HEK293 (cell line): ENCODE measurements around the gene CSRP1.
A peak's percentile ranks its signal among the peaks of the same experiment; 100 is the strongest.

Experiments used
- CTCF ChIA-PET: fragments of 350-600 bp; formaldehyde crosslinking; extraction: SDS; loops from one replicate; lab custom pipeline; 2021; ENCODE audit warnings: antibody characterized with exemption; lab: Yijun Ruan, JAX
- POLR2A ChIA-PET: fragments of 300-600 bp; formaldehyde crosslinking; extraction: SDS; loops from one replicate; lab custom pipeline; 2020; ENCODE audit warnings: antibody characterized with exemption, inconsistent platforms; lab: Yijun Ruan, JAX
- H3K27ac ChIP-seq: fragments of 200-500 bp; sonication (Bioruptor generic); 2 replicates; pipeline ENCODE4 v1.5.1; 2014; ENCODE audit warnings: low read depth, low read length, control low read depth, inconsistent platforms; ENCODE audit errors: extremely low read depth
- H3K36me3 ChIP-seq, 2 experiments: fragments of 200-500 bp in 1 of 2; sonication (Bioruptor generic) in 1 of 2; 1 replicate in 1 of 2; 2 replicates in 1 of 2; pipeline ENCODE4 v1.5.1; 2014 to 2017; ENCODE audit warnings: inconsistent platforms in 2 of 2, low read length in 2 of 2; ENCODE audit not compliant: control insufficient read depth in 2 of 2, insufficient read depth in 1 of 2
- H3K4me1 ChIP-seq: fragments of 200-500 bp; sonication (Bioruptor generic); 2 replicates; pipeline ENCODE4 v1.5.1; 2014; ENCODE audit warnings: mild to moderate bottlenecking, low read length, inconsistent platforms; ENCODE audit not compliant: control insufficient read depth, insufficient read depth
- H3K4me3 ChIP-seq: 2 replicates; pipeline ENCODE4 v1.5.1; 2011; ENCODE audit warnings: low read depth, mild to moderate bottlenecking, control low read depth, low read length, moderate library complexity
- H3K9me3 ChIP-seq: fragments of 200-500 bp; sonication (Bioruptor generic); 2 replicates; pipeline ENCODE4 v1.5.1; 2014; ENCODE audit warnings: low read depth, low read length, inconsistent platforms; ENCODE audit not compliant: control insufficient read depth, insufficient read depth
- KLF1 ChIP-seq: fragments of 450-650 bp; formaldehyde crosslinking; IDR thresholded peaks from 2 replicates; pipeline ENCODE4 v1.5.1; 2016; ENCODE audit warnings: missing biosample characterization, missing genetic modification characterization
- KLF9 ChIP-seq: fragments of 450-650 bp; formaldehyde crosslinking; IDR thresholded peaks from 2 replicates; pipeline ENCODE4 v1.5.1; 2016; ENCODE audit warnings: missing biosample characterization, missing genetic modification characterization, low read depth
- OSR2 ChIP-seq: fragments of 450-650 bp; formaldehyde crosslinking; IDR thresholded peaks from 2 replicates; pipeline ENCODE4 v1.5.1; 2016; ENCODE audit warnings: missing biosample characterization, missing genetic modification characterization
- OVOL3 ChIP-seq: fragments of 450-650 bp; formaldehyde crosslinking; IDR thresholded peaks from 2 replicates; pipeline ENCODE4 v1.5.1; 2016; ENCODE audit warnings: missing biosample characterization, missing genetic modification characterization
- SETDB1 ChIP-seq: IDR thresholded peaks from one replicate; pipeline ENCODE4 v1.6.1; 2017; ENCODE audit warnings: mild to moderate bottlenecking, low read length, moderate library complexity, mixed read lengths; ENCODE audit not compliant: insufficient read length
- ZBTB17 ChIP-seq: fragments of 450-650 bp; formaldehyde crosslinking; IDR thresholded peaks from 2 replicates; pipeline ENCODE4 v1.5.1; 2016; ENCODE audit warnings: missing biosample characterization, missing genetic modification characterization
- ZFP69B ChIP-seq: fragments of 450-650 bp; formaldehyde crosslinking; IDR thresholded peaks from 2 replicates; pipeline ENCODE4 v1.5.1; 2016; ENCODE audit warnings: missing biosample characterization, missing genetic modification characterization
- ZIC2 ChIP-seq: fragments of 450-650 bp; formaldehyde crosslinking; IDR thresholded peaks from 2 replicates; pipeline ENCODE4 v1.5.1; 2016; ENCODE audit warnings: missing biosample characterization, missing genetic modification characterization
- ZNF26 ChIP-seq: fragments of 450-650 bp; formaldehyde crosslinking; IDR thresholded peaks from 2 replicates; pipeline ENCODE4 v1.5.1; 2016; ENCODE audit warnings: missing biosample characterization, missing genetic modification characterization
- ZNF280D ChIP-seq: fragments of 450-650 bp; formaldehyde crosslinking; IDR thresholded peaks from 2 replicates; pipeline ENCODE4 v1.5.1; 2016; ENCODE audit warnings: missing biosample characterization, missing genetic modification characterization
- ZNF501 ChIP-seq: fragments of 450-650 bp; formaldehyde crosslinking; IDR thresholded peaks from 2 replicates; pipeline ENCODE4 v1.5.1; 2016; ENCODE audit warnings: missing biosample characterization, missing genetic modification characterization
- ZNF513 ChIP-seq: fragments of 450-650 bp; IDR thresholded peaks from 2 replicates; pipeline ENCODE4 v1.5.1; 2018; ENCODE audit warnings: missing biosample characterization, missing genetic modification characterization
- ZNF518A ChIP-seq: fragments of 450-650 bp; formaldehyde crosslinking; conservative IDR thresholded peaks from 2 replicates; pipeline ENCODE4 v1.5.1; 2016; ENCODE audit warnings: low read depth, missing biosample characterization, missing genetic modification characterization
- ZNF664 ChIP-seq: fragments of 450-650 bp; formaldehyde crosslinking; IDR thresholded peaks from 2 replicates; pipeline ENCODE4 v1.5.1; 2016; ENCODE audit warnings: missing biosample characterization, missing genetic modification characterization
- ZNF704 ChIP-seq: fragments of 450-650 bp; formaldehyde crosslinking; IDR thresholded peaks from 2 replicates; pipeline ENCODE4 v1.5.1; 2016; ENCODE audit warnings: missing biosample characterization, missing genetic modification characterization

Gene CSRP1

GRCh38 chr1:201540846-201541735 lies 34.2 kb upstream of the CSRP1 start:
- no peak overlapping the region for H3K4me3 ChIP-seq
- no peaks in the 10 kb centered on the region for H3K4me1 ChIP-seq
- H3K9me3 ChIP-seq, result no peaks in the 10 kb centered on the region
- H3K27ac ChIP-seq, result no peak overlapping the region
- no peaks in the 10 kb centered on the region for H3K36me3 ChIP-seq
- TF ChIP-seq ZNF280D (tag by site-specific recombination) (no peak), ZBTB17 (no peak), ZNF664 (tag by site-specific recombination) (peak; percentile 60), OVOL3 (tag by site-specific recombination) (no peak), KLF1 (tag by site-specific recombination) (no peak), ZNF513 (tag by site-specific recombination) (no peak), ZNF518A (no peak), ZNF501 (tag by site-specific recombination) (no peak), KLF9 (tag by site-specific recombination) (no peak), ZFP69B (tag by site-specific recombination) (no peak), ZIC2 (tag by site-specific recombination) (no peak), SETDB1 (no peak), ZNF704 (tag by site-specific recombination) (no peak), ZNF26 (tag by site-specific recombination) (no peak), OSR2 (tag by site-specific recombination) (0 out of 2 replicates have a peak, but pooled peaks have one; percentile 20)
- POLR2A ChIA-PET, result interaction anchor here (1.4 kb wide), 2 partner anchors 72 to 172 kb away, joined by 3 to 7 read pairs; partner anchors contain the start of gene PHLDA3
- CTCF ChIA-PET, result interaction anchor here (0.7 to 1.8 kb wide), 4 partner anchors 29 to 769 kb away, joined by 3 to 6 read pairs (median 4); no protein-coding TSS in a partner anchor
